ENCODE measurements around the gene PACS2.

PACS2 gene

DNA sequence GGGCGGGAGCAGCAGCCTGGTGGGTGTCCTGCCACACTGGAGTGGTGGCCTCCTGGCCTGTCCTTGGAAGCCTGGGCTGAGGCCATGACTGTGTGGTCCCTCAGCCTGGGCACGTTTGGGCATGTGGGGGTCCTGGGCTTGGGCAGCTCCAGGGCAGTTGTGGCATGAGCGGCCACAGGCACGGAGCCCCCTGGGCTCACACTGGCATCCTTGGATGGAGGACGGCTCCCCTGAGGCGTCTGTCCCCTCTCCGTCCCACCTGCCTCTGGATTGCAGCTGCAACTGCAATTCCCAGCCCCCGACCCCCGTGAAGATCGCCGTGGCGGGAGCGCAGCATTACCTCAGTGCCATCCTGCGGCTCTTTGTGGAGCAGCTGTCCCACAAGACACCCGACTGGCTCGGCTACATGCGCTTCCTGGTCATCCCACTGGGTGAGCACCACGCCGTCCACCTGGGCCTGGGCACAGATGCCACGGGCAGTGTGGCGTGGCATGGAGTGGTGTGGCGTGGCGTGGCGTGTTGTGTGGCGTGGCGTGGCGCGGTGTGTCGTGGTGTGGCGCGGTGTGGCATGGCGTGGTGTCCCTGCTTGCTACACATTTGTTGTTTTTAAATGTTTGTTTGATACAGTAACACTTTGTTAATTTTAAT is 68.7 kb downstream of the PACS2 start:
- in situ Hi-C loops (cut with HindIII; ENCODE audit: low sequenced_read_pairs), result no loop called here

- in situ Hi-C loops (cut with HindIII; ENCODE audit: low sequenced_read_pairs), result no loop called here
Measured at GRCh38 chr14:105384041-105384557, 69.6 kb downstream of the PACS2 start.

DNA sequence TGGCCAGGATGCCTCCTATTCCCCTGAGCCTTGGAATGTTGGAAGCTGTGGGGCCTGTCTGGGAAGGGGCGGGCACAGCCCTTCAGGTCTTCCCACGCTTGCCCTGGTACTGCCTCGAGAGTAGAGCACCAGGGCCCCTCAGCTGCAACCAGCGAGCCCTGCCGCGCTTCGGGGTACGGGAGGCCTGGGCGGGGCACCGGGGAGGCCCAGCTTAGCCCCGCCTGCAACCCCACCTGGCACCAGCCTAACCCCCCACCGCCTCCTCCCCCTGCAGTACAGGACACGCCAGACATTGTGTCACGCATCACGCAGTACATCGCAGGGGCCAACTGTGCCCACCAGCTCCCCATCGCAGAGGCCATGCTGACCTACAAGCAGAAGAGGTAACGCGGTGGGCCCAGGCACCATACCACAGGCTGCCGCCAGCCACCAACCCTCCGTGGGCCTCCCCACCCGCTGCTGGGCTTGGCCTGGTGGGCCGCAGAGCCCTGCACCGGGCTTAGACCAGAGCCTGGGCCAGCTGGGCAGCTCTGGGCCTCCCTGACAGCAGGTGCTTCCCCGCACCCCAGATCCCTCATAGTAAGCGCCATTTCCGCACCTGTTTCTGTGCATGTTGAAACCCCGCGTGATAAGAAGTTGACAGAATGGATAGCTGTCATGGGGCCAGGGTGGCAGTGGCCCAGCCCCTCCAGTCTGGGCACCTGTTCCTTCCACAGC is 70.2 kb downstream of the PACS2 start:
- in situ Hi-C loops (cut with HindIII; ENCODE audit: low sequenced_read_pairs), result no loop called here

DNA sequence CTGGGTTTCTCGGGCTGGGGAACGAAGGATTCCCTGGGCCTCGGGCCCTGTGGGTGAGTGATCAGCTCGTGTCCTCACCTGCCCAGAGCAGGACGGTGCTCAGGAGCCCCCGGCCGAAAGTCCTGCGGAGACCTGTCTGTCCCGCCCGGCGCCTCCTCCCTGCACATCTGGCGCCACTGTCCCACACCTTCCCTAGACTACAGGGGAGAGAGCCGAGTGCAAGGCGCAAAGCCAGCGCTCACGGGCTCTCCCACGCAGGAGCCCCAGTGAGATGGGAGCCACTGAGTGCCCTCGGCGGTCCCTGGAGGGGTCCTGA is 70.7 kb downstream of the PACS2 start:
- in situ Hi-C loops (cut with HindIII; ENCODE audit: low sequenced_read_pairs), result no loop called here

DNA sequence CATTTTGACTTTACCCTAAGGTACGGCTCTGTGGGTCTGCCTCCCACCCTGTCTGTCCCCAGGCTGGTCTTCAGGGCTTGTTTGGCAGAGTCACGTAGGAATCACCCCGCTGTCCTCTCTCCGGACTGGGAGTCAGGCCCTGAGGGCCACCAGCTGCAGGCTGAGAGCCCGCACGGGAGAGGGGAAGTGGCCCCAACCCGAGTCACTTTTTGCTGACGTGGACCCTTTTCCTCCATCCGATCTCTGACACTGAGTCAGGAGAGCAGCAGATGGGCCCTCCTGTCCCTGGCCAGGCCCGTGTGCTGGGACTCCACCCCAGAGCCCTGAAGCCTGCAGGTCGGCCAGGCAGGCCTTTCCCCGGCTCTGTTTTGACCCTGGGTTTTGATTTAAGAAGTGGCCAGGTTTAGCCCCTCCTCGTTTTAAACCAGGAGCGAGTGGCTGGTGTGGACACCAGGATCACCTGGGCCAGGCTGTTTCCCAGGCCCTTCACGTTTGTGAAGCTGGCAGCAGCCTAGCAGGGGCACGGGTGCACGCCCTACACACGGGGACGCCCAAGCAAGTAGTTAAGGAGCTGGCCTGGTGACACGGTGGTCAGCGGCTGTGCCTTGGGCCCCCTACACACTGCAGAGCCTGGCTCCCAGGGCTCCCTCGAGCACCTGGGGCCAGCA is 71.3 kb downstream of the PACS2 start:
- in situ Hi-C loops (cut with HindIII; ENCODE audit: low sequenced_read_pairs), result no loop called here

DNA sequence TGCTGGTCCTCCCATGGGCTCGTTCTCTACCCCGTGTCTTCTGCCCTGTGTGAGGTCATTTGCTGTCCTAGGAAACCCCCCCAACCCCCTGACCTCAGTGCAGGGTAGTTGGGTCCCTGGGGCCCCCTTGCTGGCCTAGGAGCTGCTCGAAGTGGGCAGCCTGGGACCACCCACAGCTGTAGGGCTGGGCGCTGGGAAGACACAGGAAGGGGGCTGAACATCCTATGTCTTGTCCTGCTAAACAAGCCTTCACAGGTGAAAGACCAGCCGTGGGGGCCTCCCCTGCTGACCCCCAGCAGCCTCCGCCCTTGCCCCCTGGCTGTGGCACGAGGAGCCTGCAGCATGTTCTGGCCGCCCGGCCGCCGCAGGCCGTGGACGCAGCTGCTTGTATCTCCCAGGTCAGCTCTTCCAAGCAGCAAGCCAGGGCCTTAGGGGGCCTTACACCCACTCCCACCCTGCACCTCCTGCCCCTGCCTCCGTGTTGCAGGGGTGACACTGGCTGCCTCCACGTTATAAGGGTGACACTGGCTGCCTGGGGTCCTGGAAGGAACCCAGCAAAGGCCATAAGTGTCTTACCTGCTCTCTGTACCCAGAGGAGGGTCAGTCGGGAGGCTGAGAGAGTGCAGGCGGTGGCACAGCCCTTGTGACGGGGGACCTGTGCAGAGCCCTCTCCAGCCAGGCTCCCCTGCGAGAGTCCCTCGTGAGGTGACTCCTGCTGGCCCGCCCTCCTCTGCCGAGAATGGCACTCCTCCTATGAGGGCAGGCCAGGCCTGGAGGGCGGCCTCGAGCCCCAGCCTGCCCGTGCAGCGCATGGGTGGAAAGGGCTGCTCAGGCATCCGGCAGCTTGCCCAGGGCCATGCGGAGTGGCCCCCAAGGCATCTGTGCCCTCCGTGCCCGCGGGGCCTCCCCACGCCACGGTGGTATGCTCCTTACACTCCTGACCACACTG is 72.3 kb downstream of the PACS2 start:
- in situ Hi-C loops (cut with HindIII; ENCODE audit: low sequenced_read_pairs), result no loop called here

DNA sequence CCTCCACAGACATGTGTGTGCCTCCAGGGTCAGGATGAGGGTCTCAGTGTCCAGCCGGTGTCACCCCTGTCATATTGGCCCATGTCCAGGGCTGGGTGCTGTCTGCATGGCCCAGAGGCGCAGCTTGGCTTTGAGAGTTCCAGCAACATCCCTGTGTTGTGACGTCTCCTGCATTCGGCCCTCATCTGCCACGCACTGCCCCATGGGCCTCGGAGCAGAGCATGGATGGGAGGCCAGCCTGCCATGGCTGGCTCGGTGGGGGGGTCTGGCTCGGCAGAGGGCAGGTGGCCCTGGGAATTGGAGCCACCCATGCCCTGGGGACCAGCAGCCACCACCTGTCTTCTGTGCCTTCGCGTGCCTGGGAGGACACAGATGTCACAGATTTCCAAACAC is 73.0 kb downstream of the PACS2 start:
- in situ Hi-C loops (cut with HindIII; ENCODE audit: low sequenced_read_pairs), result no loop called here

- in situ Hi-C loops (cut with HindIII; ENCODE audit: low sequenced_read_pairs), result no loop called here
Measured at GRCh38 chr14:105388110-105388951, 73.8 kb downstream of the PACS2 start.

DNA sequence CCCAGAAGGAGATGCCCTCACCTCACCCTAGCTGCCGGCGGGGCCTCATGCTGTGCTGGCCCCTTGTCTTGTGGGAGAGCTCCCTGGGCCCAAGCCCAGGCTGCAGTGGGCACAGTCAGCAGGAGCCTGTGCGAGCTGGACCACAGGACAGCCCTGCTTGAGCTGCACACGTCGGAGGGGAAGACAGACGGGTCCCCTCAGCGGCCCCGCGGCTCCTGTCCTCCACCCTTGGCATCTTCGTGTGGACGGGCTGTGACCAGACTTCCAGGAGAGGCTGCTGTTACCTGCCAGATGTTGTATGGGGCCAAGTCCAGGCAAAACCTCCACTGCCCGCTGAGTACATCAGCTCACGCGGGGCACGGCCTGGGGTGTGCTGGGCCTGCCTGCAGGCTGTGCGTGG is 74.4 kb downstream of the PACS2 start:
- in situ Hi-C loops (cut with HindIII; ENCODE audit: low sequenced_read_pairs), result no loop called here

DNA sequence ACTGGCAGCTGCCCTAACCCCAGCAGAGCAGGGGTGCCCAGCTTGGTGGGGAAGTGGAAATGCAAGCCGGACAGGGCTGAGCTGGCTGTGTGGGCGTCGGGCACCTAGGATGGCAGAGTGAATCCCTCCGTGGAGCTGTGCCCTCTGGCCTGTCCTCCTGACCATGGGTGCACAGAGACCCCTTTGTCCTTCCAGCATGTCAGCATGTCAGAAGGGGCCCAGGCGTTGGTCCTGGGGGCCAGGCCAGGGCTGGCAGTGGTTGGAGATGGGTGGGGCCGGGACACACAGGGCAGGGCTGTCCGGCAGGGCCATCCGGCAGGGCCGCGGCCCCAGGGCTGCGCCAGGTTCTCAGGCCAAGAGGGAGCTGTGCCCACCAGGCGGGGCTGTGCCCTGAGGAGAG is 75.0 kb downstream of the PACS2 start:
- in situ Hi-C loops (cut with HindIII; ENCODE audit: low sequenced_read_pairs), result no loop called here

GRCh38 chr14:105389976-105390848 is 75.7 kb downstream of the PACS2 start:
- in situ Hi-C loops (cut with HindIII; ENCODE audit: low sequenced_read_pairs), result no loop called here

DNA sequence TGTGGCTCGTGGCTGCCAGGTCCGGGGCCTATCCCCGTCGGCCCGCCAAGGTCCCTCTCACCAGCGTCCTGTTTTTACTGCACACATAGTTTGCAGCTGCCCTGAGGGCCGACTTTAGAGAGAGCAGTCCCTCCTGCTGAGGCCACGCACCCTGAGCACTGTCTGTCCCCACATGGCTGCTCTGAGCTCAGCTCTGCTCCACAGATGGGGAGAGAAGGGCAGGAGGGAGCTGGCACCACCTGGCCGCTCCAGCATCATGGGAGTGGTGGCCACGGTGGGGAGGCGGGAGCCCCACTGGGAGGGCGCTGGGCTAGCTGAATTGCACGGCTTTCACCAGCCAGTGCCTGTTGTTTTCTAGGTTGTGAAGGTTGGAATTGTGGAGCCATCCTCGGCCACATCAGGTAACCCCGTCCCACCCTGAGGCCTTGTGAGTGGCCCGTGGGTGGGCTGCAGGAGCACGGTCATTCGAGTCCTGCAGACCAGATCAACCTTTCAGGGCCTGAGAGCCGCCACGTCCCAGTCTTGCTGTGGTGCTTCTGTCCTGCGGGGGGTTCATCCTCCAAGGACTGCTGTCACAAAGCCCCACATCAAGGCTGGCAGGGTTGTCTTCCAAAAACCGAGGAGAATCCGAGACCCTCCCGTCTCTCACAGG is 76.4 kb downstream of the PACS2 start:
- in situ Hi-C loops (cut with HindIII; ENCODE audit: low sequenced_read_pairs), result no loop called here

DNA sequence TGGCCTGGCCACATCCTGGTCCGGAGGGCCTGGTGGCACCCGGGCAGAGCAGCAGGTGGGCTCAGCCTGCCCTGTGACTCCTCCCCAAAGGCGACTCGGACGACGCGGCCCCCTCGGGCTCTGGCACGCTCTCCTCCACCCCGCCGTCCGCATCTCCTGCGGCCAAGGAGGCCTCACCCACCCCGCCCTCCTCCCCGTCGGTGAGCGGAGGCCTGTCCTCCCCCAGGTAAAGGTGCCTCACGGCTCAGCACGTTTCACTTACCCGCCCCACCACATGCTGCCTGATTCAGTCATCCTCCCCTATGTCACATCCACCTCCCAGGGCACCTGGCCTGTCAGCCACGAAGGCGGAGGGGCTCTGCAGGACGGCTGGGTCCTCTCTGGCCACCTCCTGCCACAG is 77.0 kb downstream of the PACS2 start:
- in situ Hi-C loops (cut with HindIII; ENCODE audit: low sequenced_read_pairs), result no loop called here

GRCh38 chr14:105392131-105393090 is 77.9 kb downstream of the PACS2 start:
- in situ Hi-C loops (cut with HindIII; ENCODE audit: low sequenced_read_pairs), result no loop called here

GRCh38 chr14:105393151-105393550 is 78.6 kb downstream of the PACS2 start:
- in situ Hi-C loops (cut with HindIII; ENCODE audit: low sequenced_read_pairs), result no loop called here

GRCh38 chr14:105394714-105395537 is 80.4 kb downstream of the PACS2 start:
- in situ Hi-C loops (cut with HindIII; ENCODE audit: low sequenced_read_pairs), result no loop called here

- in situ Hi-C loops (cut with HindIII; ENCODE audit: low sequenced_read_pairs), result no loop called here
Measured at GRCh38 chr14:105395538-105395854, 80.9 kb downstream of the PACS2 start.
